Stimulated activated CD4-positive, alpha-beta T cell treated with anti-CD3 and anti-CD28 coated beads, Interleukin-4, amount 100 ng/mL, for 48 hours (primary cell): ENCODE data around the gene PAQR4.

Experiments
- DNase-seq, 2 donors: peaks; one replicate each; pipeline ENCODE4 v3.0.0-alpha.2; 2020; ENCODE audit warnings: low read depth in 2 of 2

Gene PAQR4

DNA sequence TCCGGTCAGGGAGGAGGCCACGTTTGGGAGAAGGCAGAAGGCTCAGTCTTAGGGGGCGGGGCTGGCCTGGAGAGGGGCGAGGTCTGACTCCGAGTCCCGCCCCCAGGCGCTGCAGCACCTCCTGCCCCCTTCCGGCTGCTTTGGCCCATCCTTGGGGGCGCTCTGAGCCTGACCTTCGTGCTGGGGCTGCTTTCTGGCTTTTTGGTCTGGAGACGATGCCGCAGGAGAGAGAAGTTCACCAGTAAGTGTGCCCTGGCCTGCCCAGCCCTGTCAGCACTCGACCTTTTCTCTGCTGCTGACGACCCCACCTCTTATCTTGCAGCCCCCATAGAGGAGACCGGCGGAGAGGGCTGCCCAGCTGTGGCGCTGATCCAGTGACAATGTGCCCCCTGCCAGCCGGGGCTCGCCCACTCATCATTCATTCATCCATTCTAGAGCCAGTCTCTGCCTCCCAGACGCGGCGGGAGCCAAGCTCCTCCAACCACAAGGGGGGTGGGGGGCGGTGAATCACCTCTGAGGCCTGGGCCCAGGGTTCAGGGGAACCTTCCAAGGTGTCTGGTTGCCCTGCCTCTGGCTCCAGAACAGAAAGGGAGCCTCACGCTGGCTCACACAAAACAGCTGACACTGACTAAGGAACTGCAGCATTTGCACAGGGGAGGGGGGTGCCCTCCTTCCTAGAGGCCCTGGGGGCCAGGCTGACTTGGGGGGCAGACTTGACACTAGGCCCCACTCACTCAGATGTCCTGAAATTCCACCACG lies 52.5 kb downstream of the PAQR4 start:
- peak; percentile 82 to 91 for DNase-seq

DNA sequence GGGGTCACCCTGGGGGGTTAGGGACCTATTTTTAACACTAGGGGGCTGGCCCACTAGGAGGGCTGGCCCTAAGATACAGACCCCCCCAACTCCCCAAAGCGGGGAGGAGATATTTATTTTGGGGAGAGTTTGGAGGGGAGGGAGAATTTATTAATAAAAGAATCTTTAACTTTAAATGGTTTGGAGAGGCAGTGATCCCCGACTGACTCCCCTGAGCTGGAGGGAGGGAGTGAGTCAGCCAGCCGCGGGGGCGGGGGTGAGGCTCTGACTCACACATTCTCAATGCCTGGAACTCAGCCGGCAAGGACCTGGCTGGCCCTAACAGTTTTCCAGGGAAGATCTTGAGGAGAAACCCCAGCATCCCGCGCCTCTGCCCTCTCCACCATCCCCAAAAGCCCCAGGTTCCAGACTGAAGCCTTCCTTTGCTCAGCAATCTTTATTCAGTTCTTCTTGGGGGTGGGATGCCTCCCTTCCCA lies 53.1 kb downstream of the PAQR4 start:
- peak; percentile 88 to 93 for DNase-seq

DNA sequence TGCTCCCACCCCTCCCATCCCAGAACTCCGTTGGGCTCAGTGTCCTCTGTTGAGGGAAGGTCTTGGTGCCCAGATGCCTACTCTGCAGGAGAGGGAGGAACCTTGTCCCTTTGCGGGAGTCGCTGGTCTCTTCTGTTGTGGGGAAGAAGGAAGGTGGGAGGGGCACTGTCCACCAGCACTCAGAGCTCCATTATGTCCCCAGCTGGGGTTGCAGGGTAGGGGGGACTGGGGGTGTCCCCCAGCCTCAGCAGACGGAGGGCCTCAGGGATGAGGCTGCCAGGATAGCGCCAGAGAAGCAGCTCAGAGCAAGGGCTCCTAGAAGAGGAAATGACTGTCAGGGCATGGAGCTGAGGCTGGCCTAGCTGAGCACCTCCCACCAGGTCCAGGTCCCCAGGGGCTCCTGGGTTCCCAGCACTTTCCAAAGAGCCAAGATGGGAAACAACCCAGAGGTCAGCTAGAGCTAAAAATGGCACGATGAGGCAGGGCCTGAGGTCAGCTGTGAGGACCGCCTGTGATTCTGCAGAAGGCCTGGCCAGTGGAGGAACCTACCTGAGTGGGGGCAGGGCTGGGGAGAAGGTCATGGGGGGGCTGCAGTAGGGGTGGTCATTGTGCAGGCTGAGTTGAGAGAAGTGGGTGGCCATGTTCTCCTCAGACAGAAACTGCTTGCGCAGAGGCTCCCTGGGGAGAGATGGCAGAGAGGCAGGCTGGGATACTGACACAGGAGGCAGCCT lies 53.7 kb downstream of the PAQR4 start:
- DNase-seq, result no peak
